GM18870 (cell line): ENCODE data around the gene DTWD2.
"Not testable (repeated sequence)": the region's sequence is repeated elsewhere in the genome, so short reads cannot be mapped to it uniquely, and the experiment has no call there.

Experiments used
- ATAC-seq: cut with Tn5 transposase; IDR thresholded peaks from one replicate; pipeline ENCODE4 v1.9.1; 2021; ENCODE audit warnings: moderate library complexity; ENCODE audit not compliant: unreplicated experiment

DTWD2 gene

GRCh38 chr5:118882666-118883065 is 105.7 kb downstream of the DTWD2 start:
- ATAC-seq, result no peak

DNA sequence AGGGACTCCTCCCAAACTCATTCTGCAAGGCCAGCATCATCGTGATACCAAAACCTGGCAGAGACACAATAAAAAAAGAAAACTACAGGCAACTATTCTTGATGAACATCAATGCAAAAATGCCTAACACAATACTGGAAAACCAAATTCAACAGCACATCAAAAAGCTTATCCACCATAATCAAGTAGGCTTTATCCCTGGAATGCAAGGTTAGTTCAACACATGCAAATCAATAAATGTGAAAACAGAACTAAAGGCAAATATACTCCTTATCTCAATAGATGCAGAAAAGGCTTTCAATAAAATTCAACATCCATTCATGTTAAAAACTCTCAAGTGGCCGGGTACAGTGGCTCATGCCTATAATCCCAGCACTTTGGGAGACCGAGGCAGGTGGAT is 111.5 kb downstream of the DTWD2 start:
- not testable (repeated sequence) for ATAC-seq

DNA sequence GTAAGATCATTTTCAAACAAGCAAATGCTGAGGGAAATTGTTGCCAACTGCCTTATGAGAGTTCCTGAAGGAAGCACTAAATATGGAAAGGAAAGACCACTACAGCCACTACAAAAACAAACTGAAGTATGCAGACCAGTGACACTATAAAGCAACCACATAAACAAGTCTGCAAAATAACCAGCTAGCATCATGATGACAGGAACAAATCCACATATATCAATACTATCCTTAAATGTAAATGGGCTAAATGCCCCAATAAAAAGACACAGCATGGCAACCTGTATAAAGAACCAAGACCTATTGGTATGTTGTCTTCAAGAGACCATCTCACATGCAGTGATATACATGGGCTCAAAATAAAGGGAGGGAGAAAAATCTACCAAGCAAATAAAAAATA is 113.2 kb downstream of the DTWD2 start:
- no peak for ATAC-seq

DNA sequence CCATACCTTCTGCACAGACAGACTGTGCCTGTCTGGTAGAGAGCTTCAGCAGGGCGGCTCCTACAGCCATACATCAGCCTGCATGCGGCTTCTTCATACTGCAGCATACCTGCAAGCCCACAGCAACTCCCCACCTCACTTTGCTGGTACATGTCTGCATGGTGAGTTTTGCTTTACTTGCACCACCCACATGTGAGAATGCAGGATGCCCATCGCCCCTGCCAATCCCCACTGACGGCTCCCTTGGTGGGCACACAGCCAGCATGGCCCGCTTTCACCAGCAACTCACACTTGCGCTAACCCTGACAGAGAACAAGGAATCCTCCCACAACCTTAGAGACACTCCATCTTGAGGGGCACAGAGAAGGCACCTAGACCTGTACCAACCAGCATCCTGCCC is 114.9 kb downstream of the DTWD2 start:
- ATAC-seq, result no peak

GRCh38 chr5:118863345-118863744 is 125.0 kb downstream of the DTWD2 start:
- ATAC-seq, result no peak

- ATAC-seq, result no peak
Measured at GRCh38 chr5:118862596-118862995, 125.8 kb downstream of the DTWD2 start.

DNA sequence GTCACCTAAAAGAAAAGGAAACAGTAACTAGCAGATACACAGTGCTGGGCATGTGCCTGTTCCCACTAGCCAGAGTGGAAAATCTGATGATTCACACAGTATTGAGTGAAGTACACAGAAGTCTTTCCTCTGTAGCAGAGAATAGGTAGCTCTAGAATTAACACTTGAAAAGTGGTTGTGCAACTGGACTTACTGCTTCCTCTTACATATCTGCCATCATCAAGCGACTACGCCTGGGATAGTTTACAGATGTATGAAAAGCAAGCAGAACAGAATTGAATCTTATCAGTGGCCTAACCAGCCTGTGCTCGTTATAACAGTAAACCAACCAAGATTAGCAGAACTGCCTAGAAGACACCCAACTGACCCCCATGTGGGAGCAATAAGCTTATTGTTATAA is 130.6 kb downstream of the DTWD2 start:
- ATAC-seq, result no peak

- ATAC-seq, result no peak
Measured at GRCh38 chr5:118854819-118855218, 133.5 kb downstream of the DTWD2 start.

DNA sequence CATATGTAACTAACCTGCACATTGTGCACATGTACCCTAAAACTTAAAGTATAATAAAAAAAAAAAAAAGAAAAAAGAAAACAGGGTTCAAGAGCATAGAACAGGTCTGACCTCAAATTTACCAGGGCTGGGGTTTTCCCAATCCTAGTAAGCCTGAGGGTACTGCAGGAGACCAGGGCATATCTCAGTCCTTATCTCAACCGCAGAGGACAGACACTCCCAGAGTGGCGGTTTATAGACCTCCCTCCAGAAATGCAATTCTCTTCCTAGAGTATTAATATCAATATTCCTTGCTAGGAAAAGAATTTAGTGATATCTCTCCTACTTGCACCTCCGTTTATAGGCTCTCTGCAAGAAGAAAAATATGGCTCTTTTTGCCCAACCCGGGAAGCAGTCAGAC is 136.6 kb downstream of the DTWD2 start:
- ATAC-seq, result not testable (repeated sequence)

- not testable (repeated sequence) for ATAC-seq
Measured at GRCh38 chr5:118849507-118849906, 138.8 kb downstream of the DTWD2 start.

GRCh38 chr5:118844351-118844750 is 144.0 kb downstream of the DTWD2 start:
- ATAC-seq, result no peak

DNA sequence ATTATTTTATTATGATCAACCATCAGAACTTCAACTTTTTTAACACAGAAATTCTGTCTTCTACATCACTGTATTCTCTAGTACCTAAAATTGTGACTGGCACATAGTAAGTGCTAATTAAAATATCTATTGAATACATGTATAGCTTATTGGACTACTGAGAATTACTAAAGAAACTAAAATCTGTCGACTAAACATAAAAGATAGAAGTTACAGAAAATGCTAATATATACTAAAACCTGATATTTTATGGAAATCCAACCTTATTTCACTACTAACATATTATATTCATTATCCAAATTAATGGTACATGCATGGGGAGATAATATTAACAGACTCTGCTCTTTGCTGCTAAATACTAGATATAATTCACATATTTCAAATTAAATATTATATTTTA is 153.6 kb downstream of the DTWD2 start:
- ATAC-seq, result no peak

DNA sequence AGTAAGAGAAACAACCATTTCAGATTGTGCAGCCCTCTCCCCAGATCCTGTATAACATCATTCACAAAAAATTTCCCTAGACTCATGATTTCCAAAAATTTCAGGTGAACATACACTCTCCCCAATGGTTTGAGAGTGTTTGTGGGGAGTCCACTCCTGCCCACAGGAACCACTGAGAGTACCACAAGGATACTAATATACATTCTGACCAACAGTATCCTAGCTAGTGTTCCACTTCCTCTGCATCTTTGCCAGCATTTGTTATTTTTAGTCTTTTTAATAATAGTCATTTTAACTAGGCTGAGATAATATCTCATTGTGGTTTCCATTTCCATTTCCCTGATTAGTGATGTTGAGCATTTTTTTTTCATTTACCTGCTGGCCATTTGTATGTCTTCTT is 155.4 kb downstream of the DTWD2 start:
- ATAC-seq, result no peak

GRCh38 chr5:118825226-118825625 is 163.1 kb downstream of the DTWD2 start:
- no peak for ATAC-seq

GRCh38 chr5:118818604-118819003 is 169.7 kb downstream of the DTWD2 start:
- no peak for ATAC-seq

- no peak for ATAC-seq
Measured at GRCh38 chr5:118808441-118808840, 179.9 kb downstream of the DTWD2 start.

DNA sequence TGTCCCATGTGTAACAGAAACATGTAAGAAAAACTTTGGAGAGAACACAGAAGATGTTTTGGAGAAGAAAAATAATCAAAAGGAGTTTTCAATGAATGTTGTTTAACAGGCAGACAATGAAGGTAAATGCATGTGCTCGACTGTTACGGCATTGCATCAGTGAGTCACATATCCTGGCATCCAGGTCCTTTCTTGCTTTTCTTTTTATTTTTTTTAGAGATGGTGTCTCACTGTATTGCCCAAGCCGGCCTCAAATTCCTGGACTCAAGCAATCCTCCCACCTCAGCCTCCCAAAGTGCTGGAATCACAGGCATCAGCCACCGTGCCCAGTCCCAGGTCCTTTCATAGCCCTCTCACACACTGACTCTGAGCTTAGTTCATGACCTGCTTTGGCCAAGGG is 181.8 kb downstream of the DTWD2 start:
- no peak for ATAC-seq

DNA sequence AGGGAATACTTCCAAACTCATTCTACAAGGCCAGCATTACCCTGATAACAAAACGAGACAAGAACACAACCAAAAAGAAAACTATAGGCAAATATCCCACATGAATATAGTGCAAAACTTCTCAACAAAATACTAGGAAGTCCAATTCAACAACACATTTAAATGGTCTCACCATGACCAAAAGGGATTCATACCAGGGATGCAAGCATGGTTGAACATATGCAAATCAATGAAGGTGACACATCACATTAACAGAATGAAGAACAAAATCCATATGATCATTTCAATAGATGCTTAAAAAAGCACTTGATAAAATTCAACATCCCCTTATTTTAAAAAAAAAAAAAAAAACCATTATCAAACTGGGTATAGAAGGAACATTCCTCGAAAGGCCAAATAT is 186.0 kb downstream of the DTWD2 start:
- ATAC-seq, result no peak

DNA sequence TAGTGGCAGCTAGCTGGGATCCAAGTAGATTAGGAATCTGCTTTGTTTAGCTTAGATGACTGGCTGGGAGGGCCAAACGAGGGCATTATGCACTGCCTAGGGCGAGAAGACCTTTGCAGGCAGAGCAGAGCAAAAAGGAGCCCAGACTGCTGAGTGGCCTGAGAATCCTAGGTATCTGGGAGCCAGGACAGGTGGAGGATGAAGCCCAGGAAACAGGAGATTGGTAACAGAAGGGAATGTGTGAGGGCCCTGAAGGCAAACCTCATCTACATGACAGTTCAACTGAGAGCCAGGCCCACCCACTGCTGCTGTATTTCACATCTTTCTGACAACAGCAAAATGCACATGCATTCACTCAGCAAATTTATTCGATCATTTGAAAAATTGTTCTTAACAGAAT is 192.3 kb downstream of the DTWD2 start:
- no peak for ATAC-seq

DNA sequence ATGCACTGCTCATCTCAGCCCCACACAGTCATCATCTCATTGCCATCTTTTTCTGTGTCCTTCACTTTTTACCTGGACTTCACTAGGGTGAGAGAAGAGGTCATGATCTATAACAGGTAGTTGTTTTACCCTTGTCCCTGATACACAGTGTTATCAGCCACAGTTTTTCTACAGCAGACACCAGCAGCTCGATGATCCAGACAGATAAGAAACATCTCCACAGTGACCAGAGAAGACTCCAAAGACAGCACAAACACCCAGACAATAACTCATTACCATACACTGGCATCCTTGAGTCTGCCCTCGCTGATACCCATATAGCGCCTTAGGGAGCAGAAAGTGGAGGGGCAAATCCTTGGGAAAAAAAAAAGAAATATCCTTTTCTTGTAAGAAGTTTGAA is 194.1 kb downstream of the DTWD2 start:
- ATAC-seq, result no peak

DNA sequence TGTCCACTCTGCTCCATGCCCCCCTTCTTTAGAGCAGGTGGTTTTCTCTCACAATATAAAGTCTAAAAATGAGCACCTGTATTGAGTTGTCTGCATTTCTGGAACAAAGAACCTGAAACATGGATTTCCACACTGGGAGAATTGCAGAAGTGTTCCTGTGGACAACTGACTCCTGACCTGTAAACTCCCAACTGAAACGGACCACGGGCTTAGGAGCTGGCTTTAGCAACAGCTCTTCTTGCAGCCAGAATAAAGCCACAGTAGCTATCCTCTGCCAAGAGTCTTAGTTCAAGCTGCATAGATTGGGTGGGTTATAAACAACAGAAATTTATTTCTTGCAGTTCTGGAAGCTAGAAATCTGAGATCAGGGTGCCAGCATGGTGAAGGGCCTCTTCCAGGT is 194.7 kb downstream of the DTWD2 start:
- ATAC-seq, result no peak

DNA sequence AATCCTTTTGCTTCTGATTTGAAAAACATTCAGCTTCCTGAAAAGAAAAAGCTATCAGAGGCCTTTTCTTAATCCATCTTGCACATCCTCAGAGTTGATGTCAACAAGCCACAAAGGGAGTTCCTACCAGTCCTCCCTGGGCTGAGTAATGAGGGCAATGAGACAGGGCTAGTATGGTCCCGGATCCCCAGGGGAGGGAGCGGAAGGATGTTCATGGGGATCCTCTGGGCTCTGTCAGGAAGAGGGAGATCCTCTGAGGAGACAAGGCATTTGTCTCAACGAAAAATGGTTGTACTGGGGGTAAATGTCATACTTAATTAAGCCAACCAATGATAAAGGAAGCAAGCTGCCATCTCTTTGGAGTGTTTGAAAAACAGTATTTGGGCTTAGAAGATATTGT is 195.3 kb downstream of the DTWD2 start:
- no peak for ATAC-seq

GRCh38 chr5:118791926-118792734 is 196.2 kb downstream of the DTWD2 start:
- peak; percentile 98 for ATAC-seq
